Endothelial cell of umbilical vein (primary cell): ENCODE measurements around the gene ACP4.

Source experiments
- CTCF ChIP-seq, 2 donors: IDR thresholded peaks; 1 replicate in 1 of 2; 2 replicates in 1 of 2; pipeline ENCODE4 v1.5.1; 2011; ENCODE audit warnings: low read length in 2 of 2, mild to moderate bottlenecking in 2 of 2, moderate library complexity in 2 of 2, control low read depth in 1 of 2, inconsistent platforms in 1 of 2, low read depth in 1 of 2; ENCODE audit not compliant: insufficient read depth in 1 of 2; ENCODE audit errors: extremely low read depth in 1 of 2
- EZH2 ChIP-seq: IDR thresholded peaks from 2 replicates; pipeline ENCODE4 v1.6.1; 2012; ENCODE audit warnings: borderline replicate concordance, low read depth, mild to moderate bottlenecking, moderate library complexity, low read length, inconsistent platforms; ENCODE audit not compliant: severe bottlenecking
- GATA2 ChIP-seq: IDR thresholded peaks from 2 replicates; pipeline ENCODE4 v1.7.0; 2011; ENCODE audit warnings: low read depth, mild to moderate bottlenecking, moderate library complexity, mixed read lengths, low read length; ENCODE audit not compliant: insufficient read length, insufficient read depth
- MAX ChIP-seq: IDR thresholded peaks from 2 replicates; pipeline ENCODE4 v1.6.1; 2011; ENCODE audit not compliant: insufficient read depth, insufficient read length
- POLR2A ChIP-seq: IDR thresholded peaks from 2 replicates; pipeline ENCODE4 v1.6.1; 2012; ENCODE audit warnings: low read depth, mild to moderate bottlenecking, control low read depth, low read length
- POLR2AphosphoS5 ChIP-seq: IDR thresholded peaks from 2 replicates; pipeline ENCODE4 v1.6.1; 2012; ENCODE audit warnings: low read depth, mild to moderate bottlenecking, control low read depth, low read length, moderate library complexity; ENCODE audit not compliant: insufficient read depth

- TF ChIP-seq CTCF (IDR thresholded peaks at IDR 0.05; ENCODE audit: extremely low read depth in 1 of 2, insufficient read depth in 1 of 2, low read depth in 1 of 2, low read length in 2 of 2): no peak
- no peak for TF ChIP-seq POLR2A
- TF ChIP-seq EZH2: no peak
- no peak for TF ChIP-seq MAX
- TF ChIP-seq POLR2AphosphoS5: no peak
- TF ChIP-seq GATA2: no peak
Measured at GRCh38 chr19:50799547-50799851, 9.3 kb downstream of the ACP4 start.
